Hippocampal formation (tissue), 2 donors: ENCODE data around the gene WNT7B.

Experiments used
- DNase-seq, 2 donors: peaks; one replicate each; lab custom pipeline; 2025; lab: John Stamatoyannopoulos, UW

WNT7B gene

DNA sequence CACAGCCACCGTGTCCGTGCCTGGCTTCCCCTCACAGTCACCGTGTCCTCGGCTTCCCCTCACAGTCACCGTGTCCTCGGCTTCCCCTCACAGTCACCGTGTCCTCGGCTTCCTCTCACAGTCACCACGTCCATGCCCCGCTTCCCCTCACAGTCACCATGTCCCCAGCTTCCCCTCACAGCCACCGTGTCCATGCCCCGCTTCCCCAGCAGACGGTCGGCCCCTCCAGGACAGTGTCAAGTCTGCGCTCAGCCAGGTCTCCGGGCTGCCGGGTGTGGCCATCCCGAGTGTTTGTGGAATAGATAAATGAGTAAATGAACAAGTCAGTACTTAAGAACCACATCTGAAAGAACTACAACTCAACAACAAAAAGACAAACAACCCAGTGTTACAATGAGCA is 23.8 kb downstream of the WNT7B start:
- no peak for DNase-seq

GRCh38 chr22:45952553-45952952 is 24.4 kb downstream of the WNT7B start:
- DNase-seq: no peak

DNA sequence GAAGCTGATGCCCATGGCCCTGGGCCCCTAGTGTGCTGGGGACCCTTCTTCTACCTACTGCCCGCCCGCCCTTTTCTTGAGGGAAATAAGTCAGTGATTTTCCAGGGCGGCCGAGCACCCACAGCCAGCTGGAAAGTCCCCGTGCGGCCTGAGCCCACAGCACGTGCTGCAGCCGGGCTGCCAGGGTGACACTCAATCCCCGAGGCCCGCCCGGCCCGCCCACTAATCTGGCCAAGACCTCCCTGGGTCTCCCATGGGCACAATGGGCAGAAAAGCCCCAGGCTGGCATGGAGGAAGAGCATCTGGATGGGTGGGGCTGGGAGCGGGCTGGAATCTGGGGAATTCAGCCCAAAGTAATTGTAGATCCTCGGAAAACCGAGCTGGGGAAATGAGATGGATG is 24.8 kb downstream of the WNT7B start:
- no peak for DNase-seq

- no peak for DNase-seq
These were observed 27.1 kb downstream of the WNT7B start for GRCh38 chr22:45949891-45950290.

DNA sequence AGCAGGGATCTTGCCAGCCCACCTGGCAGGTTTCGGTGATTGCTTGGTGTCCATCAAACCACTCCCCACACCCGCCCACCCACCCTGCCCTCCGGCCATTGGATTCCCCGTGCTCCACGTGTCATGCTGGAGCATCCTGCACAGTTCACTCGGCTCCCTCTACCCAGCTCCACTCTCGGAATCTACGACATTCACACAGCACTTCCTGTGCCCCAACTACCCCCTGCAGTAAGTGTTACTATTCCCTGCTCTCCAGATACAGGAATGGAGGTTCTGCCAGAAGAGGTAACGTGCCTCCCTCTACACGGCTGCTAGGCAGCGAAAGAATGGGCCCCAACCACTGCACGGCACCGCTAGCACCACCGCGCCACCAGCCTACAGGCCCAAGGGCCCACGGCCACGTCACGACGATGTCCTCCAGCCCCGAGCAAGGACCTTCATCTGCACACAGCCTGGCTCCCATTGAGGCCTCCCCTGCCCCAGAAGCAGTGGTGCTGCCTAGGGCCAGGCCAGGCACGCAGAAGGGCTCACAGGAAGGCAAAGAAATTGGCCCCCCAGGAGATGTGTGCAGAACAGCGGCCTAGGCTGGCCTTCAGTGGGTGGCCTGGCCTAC is 27.6 kb downstream of the WNT7B start:
- DNase-seq: no peak

DNA sequence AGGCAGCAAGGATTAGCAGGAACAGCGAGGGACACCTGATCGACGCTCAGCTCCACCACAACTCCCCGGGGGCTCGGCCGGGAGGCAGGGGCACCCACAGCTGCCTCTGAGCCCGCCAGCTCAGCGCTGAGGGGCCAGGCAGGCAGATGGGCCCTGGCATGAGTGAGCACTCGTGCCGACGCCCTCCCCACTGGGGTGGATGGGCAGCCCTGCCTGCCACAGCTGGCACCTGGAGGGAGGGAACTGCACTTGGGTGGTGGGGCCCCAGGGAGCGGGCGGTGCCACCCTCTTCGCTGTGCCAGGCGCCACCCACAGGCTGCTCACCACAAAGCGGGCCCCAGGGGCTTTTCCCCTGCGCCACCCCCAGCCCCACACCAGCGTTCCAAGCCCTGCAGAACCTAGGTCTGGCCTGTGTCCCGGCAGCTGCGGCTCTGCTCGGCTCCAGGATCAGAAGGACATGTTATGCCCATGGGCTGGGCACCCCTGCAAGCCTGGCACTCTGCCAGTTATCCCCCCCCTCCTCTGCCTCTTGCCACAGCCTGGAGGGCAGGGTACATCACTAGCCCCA is 28.8 kb downstream of the WNT7B start:
- no peak for DNase-seq

DNA sequence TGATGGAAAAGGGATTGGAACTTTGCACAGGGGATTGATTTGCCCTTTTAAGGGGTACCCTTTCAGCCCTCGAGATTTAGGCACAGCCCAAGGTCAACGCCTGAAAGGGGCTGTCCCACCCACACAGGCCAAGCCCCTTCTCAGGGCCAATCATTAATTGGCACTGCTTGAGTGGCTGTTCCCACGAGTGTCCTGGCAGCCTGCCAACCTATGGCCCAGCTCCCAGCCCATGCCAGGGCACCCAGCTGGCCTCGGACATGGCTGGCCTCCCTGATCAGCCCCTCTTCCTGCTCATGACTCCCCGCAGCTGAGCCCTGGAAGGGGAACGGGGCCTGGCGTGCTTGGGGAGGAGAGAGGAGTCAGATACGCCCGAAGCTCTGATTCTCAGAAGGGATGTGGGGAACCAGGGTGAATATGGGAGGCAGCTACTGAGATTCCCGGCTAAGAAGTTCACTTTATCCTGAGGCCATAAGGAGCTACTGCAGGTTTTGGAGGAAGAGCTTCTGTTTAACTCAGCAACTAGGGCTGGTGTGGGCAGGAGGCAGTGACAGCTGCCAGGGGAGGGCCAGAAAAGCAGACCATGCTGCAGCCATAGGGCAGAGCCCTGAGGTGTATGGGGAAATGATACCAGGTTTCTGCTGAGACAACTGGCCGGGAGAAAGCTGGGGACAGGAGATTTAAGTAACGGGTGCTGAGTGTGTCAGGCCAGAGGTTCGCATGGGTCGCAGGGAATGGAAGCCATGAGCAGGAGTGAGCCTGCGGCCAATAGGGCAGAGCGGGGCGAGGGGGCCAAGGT is 30.0 kb downstream of the WNT7B start:
- DNase-seq: peak in 1 of 2 donors; percentile 24

GRCh38 chr22:45945621-45946106 is 31.3 kb downstream of the WNT7B start:
- DNase-seq: no peak

- no peak for DNase-seq
These were observed 34.0 kb downstream of the WNT7B start for GRCh38 chr22:45942787-45943493.

DNA sequence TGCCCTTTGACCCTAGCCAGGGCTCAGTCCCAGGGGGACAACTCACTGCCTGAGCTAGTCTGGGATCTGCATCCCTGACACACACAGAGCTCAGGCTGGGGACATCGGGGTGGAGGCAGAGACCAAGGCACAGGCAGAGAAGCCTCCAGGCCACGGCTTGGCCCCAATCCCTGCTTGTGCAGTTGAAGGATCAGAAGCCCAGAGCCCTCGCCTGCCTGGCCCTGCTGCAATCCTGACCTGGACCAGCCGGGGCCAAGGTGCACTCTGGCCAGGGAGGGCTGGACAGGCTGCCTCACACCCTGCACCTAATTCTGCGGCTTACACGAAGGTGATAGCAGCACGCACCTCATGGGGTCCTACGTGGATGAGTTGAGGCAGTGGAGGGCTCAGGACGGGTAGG is 34.6 kb downstream of the WNT7B start:
- no peak for DNase-seq

DNA sequence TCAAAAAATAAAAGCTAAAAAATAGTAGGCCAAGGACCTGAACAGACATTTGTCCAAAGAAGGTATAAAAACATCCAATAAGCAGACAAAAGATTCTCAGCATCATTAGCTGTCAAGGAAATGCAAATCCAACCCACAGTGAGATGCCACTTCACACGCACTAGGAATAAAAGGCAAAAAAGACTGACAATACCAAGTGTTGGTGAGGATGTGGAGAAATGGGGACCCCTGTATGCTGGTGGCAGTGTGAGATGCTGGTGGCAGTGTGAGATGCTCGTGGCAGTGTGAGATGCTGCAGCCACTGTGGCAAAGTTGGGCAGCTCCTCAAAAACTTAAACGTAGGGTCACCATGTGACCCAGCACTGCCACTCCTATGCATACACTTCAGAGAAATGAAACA is 38.0 kb downstream of the WNT7B start:
- DNase-seq: no peak

GRCh38 chr22:45937960-45938359 is 39.0 kb downstream of the WNT7B start:
- DNase-seq: no peak

DNA sequence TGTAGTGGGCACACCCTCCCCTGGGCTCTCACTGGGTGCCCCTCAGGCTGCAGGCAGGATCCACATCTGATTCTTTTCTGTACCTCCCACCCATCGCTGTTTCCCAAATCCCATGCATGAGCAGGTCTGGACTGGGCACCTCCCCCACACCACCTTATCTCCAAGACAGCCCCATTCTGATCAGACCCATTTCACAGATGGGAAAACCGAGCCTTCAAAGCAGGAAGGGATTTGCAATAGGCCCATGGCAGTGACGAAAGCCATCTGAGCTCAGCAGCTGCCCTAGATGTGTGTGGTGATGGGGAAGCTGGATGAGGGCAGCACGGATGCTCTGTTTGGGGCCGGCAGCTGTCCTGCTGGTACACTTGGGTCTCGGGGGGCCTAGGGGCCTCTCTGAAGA is 41.4 kb downstream of the WNT7B start:
- DNase-seq: no peak

GRCh38 chr22:45934659-45935341 is 42.2 kb downstream of the WNT7B start:
- DNase-seq: no peak

DNA sequence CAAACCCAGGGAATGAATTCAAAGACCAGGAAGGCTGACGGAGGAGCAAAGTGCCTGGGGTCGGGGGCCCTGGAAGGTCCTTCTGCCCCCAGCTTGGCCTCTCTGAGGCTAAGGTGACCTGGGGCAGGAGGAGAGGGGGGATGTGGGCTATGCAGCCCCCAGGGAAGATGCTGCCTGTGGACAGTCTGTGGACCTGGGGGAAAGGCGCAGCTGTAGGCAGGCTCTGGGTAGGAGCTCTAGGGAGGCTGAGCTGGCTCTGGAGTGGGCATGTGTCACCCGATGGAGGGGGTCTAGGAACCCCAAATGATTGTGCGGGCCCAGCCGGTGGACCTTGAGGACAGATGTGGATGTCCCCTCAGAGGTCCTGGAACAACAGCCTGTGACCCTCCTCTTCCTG is 42.8 kb downstream of the WNT7B start:
- no peak for DNase-seq

DNA sequence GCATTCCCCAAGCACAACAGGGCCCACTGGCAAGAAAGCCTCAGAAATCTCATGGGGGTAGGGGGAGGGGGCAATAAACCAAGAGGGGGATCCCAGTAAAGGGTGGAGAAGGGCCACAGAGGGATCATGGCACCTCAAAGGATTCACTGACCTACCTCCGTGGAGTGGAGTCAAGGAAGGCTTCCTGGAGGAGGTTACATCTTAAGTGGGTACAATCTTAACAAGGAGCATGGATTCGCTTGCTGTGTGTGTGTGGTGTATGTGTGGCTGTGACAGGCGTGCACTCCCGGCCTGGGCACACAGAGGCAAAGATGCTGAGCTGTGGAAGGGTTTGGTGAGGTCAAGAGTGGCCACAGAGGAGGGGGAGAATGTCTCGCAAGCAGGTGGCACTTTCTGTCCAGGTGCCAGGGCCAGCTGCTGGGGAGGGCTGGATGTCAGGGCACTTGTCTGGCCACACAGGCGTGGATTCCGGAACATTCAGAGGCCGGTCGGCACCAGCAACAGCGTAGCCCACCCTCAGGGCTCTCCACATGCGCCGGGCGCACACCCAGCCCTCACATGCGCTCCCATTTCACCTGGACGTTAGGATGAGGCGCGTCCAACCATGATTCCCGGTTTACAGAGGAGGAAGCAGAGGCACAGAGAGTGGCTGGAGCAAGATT is 43.3 kb downstream of the WNT7B start:
- no peak for DNase-seq

DNA sequence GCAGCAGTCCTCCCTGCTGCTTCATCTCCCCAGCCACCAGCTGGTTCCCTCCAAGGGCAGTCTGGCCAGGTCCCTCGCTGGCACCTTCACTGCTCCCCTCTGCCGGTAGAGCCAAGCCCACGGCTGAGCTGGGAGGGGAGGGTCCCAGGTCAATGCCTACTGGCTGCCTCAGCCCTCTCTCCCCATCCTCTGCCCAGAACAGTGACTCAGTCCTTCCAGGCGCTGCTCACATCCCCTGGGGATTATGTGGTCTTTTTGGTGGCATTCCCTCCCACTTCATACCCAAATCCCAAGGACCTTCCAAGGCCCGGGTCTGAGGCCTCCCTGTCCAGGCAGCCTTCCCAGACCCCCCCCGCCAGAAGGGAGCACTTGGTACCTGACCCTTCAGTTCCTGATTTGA is 44.9 kb downstream of the WNT7B start:
- no peak for DNase-seq

- no peak for DNase-seq
These were observed 45.9 kb downstream of the WNT7B start for GRCh38 chr22:45931042-45931441.

GRCh38 chr22:45930324-45930723 is 46.6 kb downstream of the WNT7B start:
- DNase-seq: no peak

DNA sequence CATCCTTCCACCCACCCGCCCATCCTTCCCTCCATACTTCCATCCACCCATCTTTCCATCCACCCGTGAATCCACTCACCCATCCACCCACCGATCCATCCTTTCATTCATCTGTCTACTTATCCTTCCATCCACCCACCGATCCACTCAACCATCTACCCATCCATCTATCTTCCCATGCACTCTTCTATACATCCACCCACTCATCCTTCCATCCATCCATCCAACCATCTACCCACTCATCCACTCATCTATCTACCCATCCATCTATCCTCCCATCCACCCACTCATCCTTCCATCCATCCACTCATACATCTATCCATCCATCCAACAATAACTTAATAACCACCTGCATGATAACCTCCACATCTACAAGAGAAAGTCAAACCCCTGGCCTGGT is 47.3 kb downstream of the WNT7B start:
- DNase-seq: no peak

GRCh38 chr22:45928726-45929368 is 48.1 kb downstream of the WNT7B start:
- DNase-seq: no peak
